HepG2 (cell line): ENCODE results near the gene KIF2C. TPM values are rescaled to one million over a fixed set of nuclear protein-coding genes. Genes with fewer than 3 reads are reported as not detected.
A peak's percentile ranks its signal among the peaks of the same experiment; 100 is the strongest.

Source experiments
- ARHGAP35 ChIP-seq: sonication (generic); formaldehyde crosslinking; IDR thresholded peaks from 2 replicates; pipeline ENCODE4 v1.9.0; 2022; ENCODE audit warnings: mild to moderate bottlenecking, inconsistent platforms, moderate library complexity, missing genetic modification reagents, borderline replicate concordance
- ATAD3A ChIP-seq: sonication (generic); formaldehyde crosslinking; IDR thresholded peaks from 2 replicates; pipeline ENCODE4 v1.4.0; 2020; ENCODE audit warnings: missing genetic modification reagents
- ATRX ChIP-seq: sonication (generic); formaldehyde crosslinking; IDR thresholded peaks from 2 replicates; pipeline ENCODE4 v1.4.0; 2020; ENCODE audit warnings: missing genetic modification reagents, borderline replicate concordance
- CEBPG ChIP-seq: IDR thresholded peaks from 2 replicates; pipeline ENCODE4 v1.6.1; 2016
- DR1 ChIP-seq: sonication (generic); formaldehyde crosslinking; IDR thresholded peaks from 2 replicates; pipeline ENCODE4 v1.8.0; 2021; ENCODE audit warnings: mild to moderate bottlenecking, missing genetic modification reagents, inconsistent platforms
- GFI1 ChIP-seq: sonication (generic); formaldehyde crosslinking; IDR thresholded peaks from 2 replicates; pipeline ENCODE4 v1.5.0; 2020; ENCODE audit warnings: missing genetic modification reagents, mild to moderate bottlenecking, borderline replicate concordance
- MED1 ChIP-seq: sonication (generic); formaldehyde crosslinking; IDR thresholded peaks from 2 replicates; pipeline ENCODE4 v1.4.0; 2020; ENCODE audit warnings: missing genetic modification reagents
- RAD51 ChIP-seq: fragments of 450-650 bp; IDR thresholded peaks from 2 replicates; pipeline ENCODE4 v1.6.1; 2016; ENCODE audit warnings: borderline replicate concordance
- SMAD3 ChIP-seq: sonication (generic); formaldehyde crosslinking; IDR thresholded peaks from 2 replicates; pipeline ENCODE4 v1.4.0; 2020; ENCODE audit warnings: missing genetic modification reagents
- SOX5 ChIP-seq: IDR thresholded peaks from 2 replicates; pipeline ENCODE4 v1.6.1; 2016; ENCODE audit warnings: borderline replicate concordance
- SRSF1 ChIP-seq: fragments of 200-400 bp; formaldehyde crosslinking; optimal IDR thresholded peaks from 2 replicates; pipeline ENCODE3; 2017; ENCODE audit warnings: mild to moderate bottlenecking, low read depth, low read length, moderate library complexity
- YY1 ChIP-seq: IDR thresholded peaks from 2 replicates; pipeline ENCODE4 v1.6.1; 2011; ENCODE audit warnings: low read length, low read depth, moderate library complexity, mild to moderate bottlenecking; ENCODE audit not compliant: insufficient read depth, insufficient replicate concordance
- ZBTB26 ChIP-seq: IDR thresholded peaks from 2 replicates; pipeline ENCODE4 v1.6.1; 2016; ENCODE audit warnings: missing compliant biosample characterization, missing genetic modification reagents, borderline replicate concordance
- ZBTB37 ChIP-seq: sonication (generic); formaldehyde crosslinking; IDR thresholded peaks from 2 replicates; pipeline ENCODE4 v1.4.0; 2020; ENCODE audit warnings: mild to moderate bottlenecking, missing genetic modification reagents
- ZFP36L2 ChIP-seq: sonication (generic); formaldehyde crosslinking; IDR thresholded peaks from 2 replicates; pipeline ENCODE4 v1.4.0; 2020; ENCODE audit warnings: missing genetic modification reagents
- ZNF512B ChIP-seq: sonication (generic); formaldehyde crosslinking; IDR thresholded peaks from 2 replicates; pipeline ENCODE4 v1.5.1; 2020; ENCODE audit warnings: missing genetic modification reagents, mild to moderate bottlenecking, borderline replicate concordance
- ZNF564 ChIP-seq: sonication (generic); formaldehyde crosslinking; IDR thresholded peaks from 2 replicates; pipeline ENCODE4 v1.8.1; 2023; ENCODE audit warnings: mild to moderate bottlenecking, missing genetic modification reagents
- ZNF687 ChIP-seq: sonication (generic); formaldehyde crosslinking; IDR thresholded peaks from 2 replicates; pipeline ENCODE4 v1.5.1; 2020; ENCODE audit warnings: mild to moderate bottlenecking, missing genetic modification reagents, moderate library complexity
- ZNF766 ChIP-seq: sonication (generic); formaldehyde crosslinking; IDR thresholded peaks from 2 replicates; pipeline ENCODE4 v1.5.0; 2020; ENCODE audit warnings: missing genetic modification reagents, borderline replicate concordance
- ZNF768 ChIP-seq: sonication (generic); formaldehyde crosslinking; IDR thresholded peaks from 2 replicates; pipeline ENCODE4 v1.4.0; 2020; ENCODE audit warnings: missing genetic modification reagents
- polyA plus RNA-seq, 8 experiments: library from polyadenylated mRNA; depleted of rRNA in 3 of 8; stranded (reverse) in 7 of 8; unstranded in 1 of 8; fragments of >200 nt; fragmentation: Illumina TruSeq in 4 of 8; extraction: Trizol in 4 of 8; gene quantifications; 2 replicates each; pipeline versions ENCODE4 v1.2.1 to v1.2.3, GENCODE V29; 2011 to 2016; ENCODE audit warnings: low read depth in 4 of 8, missing spikeins in 1 of 8, mixed read lengths in 1 of 8; ENCODE audit not compliant: insufficient read depth in 1 of 8
- total RNA-seq, 5 experiments: library from RNA; depleted of rRNA; stranded (reverse); fragments of >200 nt; fragmentation: Illumina TruSeq; extraction: Trizol; gene quantifications; 2 replicates each; pipeline ENCODE4 v1.2.3, GENCODE V29; 2016; ENCODE audit warnings: low read depth in 1 of 5

KIF2C gene
- total and polyA plus RNA-seq, 2 of the 13 experiments (the other 11 are each of a cell fraction or from before 2014, with no cell fraction given) = 29.7 to 53.7 TPM

GRCh38 chr1:44730741-44731512 is 8.7 kb upstream of the KIF2C start, which contains the start of gene RNU5D-1 (continued):
- TF ChIP-seq SRSF1 (no peak), SMAD3 (CRISPR knock-in tag) (peak; percentile 52; the same call in 1 of the 2 replicates), ARHGAP35 (no peak), MED1 (CRISPR knock-in tag) (peak; percentile 97), RAD51 (no peak), ZNF564 (CRISPR knock-in tag) (no peak), ZNF766 (CRISPR knock-in tag) (no peak), GFI1 (CRISPR knock-in tag) (no peak; the same call in none of the 2 replicates), YY1 (peak; percentile 18), ZNF687 (no peak), DR1 (peak; percentile 84), SOX5 (CRISPR knock-in tag) (peak; percentile 45; the same call in 1 of the 2 replicates), CEBPG (CRISPR knock-in tag) (0 out of 2 replicates have a peak, but pooled peaks have one; percentile 42), ZBTB37 (no peak), ZBTB26 (CRISPR knock-in tag) (peak; percentile 84; the same call in 1 of the 2 replicates), ATAD3A (no peak), ATRX (no peak), ZNF512B (0 out of 2 replicates have a peak, but pooled peaks have one; percentile 72), ZNF768 (CRISPR knock-in tag) (no peak), ZFP36L2 (CRISPR knock-in tag) (no peak)
